NOMO-1 treated with dmso at 0.1 percent for 144 hours (cell line): Measurements from ENCODE around the gene RNF215.
"Not testable (repeated sequence)": the region's sequence is repeated elsewhere in the genome, so short reads cannot be mapped to it uniquely, and the experiment has no call there.

Experiments used
- DNase-seq: peaks from one replicate; lab custom pipeline; 2025; ENCODE audit not compliant: unreplicated experiment; lab: John Stamatoyannopoulos, UW

Gene RNF215

GRCh38 chr22:30421695-30422480 lies 34.7 kb upstream of the RNF215 start:
- DNase-seq = no peak

- DNase-seq = no peak
Measured at GRCh38 chr22:30420347-30421125, 33.3 kb upstream of the RNF215 start.

GRCh38 chr22:30416837-30417236 lies 29.6 kb upstream of the RNF215 start:
- DNase-seq = no peak

- no peak for DNase-seq
Measured at GRCh38 chr22:30416403-30416802, 29.2 kb upstream of the RNF215 start.

GRCh38 chr22:30414525-30415047 lies 27.4 kb upstream of the RNF215 start:
- DNase-seq = no peak

GRCh38 chr22:30413745-30414524 lies 26.7 kb upstream of the RNF215 start:
- no peak for DNase-seq

GRCh38 chr22:30413001-30413400 lies 25.8 kb upstream of the RNF215 start:
- no peak for DNase-seq

GRCh38 chr22:30411780-30412179 lies 24.6 kb upstream of the RNF215 start:
- DNase-seq = no peak

- DNase-seq = no peak
Measured at GRCh38 chr22:30408388-30409102, 21.3 kb upstream of the RNF215 start.

- DNase-seq = no peak
Measured at GRCh38 chr22:30406400-30406799, 19.2 kb upstream of the RNF215 start.

GRCh38 chr22:30405731-30406130 lies 18.5 kb upstream of the RNF215 start:
- DNase-seq = no peak

GRCh38 chr22:30404307-30404706 lies 17.1 kb upstream of the RNF215 start:
- no peak for DNase-seq

- not testable (repeated sequence) for DNase-seq
Measured at GRCh38 chr22:30402766-30403104, 15.5 kb upstream of the RNF215 start.

GRCh38 chr22:30402028-30402765 lies 15.0 kb upstream of the RNF215 start:
- no peak for DNase-seq

- not testable (repeated sequence) for DNase-seq
Measured at GRCh38 chr22:30401024-30401423, 13.8 kb upstream of the RNF215 start.

- no peak for DNase-seq
Measured at GRCh38 chr22:30400159-30400558, 12.9 kb upstream of the RNF215 start.

GRCh38 chr22:30399718-30400117 lies 12.5 kb upstream of the RNF215 start:
- no peak for DNase-seq

- no peak for DNase-seq
Measured at GRCh38 chr22:30398685-30399680, 11.8 kb upstream of the RNF215 start.
